Mesenchymal stem cell (in vitro differentiated cells and primary cell): ENCODE results near the gene SMG7.
A peak's percentile ranks its signal among the peaks of the same experiment; 100 is the strongest.

Experiments
- DNase-seq: peaks from one replicate; pipeline ENCODE4 v3.0.0-alpha.2; 2013
- H2AFZ ChIP-seq: one replicate; pipeline ENCODE4 v1.6.1; 2013; ENCODE audit warnings: low read depth, mild to moderate bottlenecking, control low read depth, inconsistent platforms, low read length, moderate library complexity
- H2AK5ac ChIP-seq: 2 replicates; pipeline ENCODE4 v1.6.1; 2013; ENCODE audit warnings: low read length, moderate library complexity, mild to moderate bottlenecking, inconsistent platforms; ENCODE audit not compliant: severe bottlenecking
- H2BK120ac ChIP-seq: one replicate; pipeline ENCODE4 v1.6.1; 2013; ENCODE audit warnings: low read depth, mild to moderate bottlenecking, inconsistent platforms, low read length, moderate library complexity
- H2BK12ac ChIP-seq, 2 experiments: one replicate each; pipeline ENCODE4 v1.6.1; 2013; ENCODE audit warnings: inconsistent platforms in 2 of 2, low read length in 2 of 2, mild to moderate bottlenecking in 2 of 2, moderate library complexity in 2 of 2, control low read depth in 1 of 2
- H2BK15ac ChIP-seq: one replicate; pipeline ENCODE4 v1.6.1; 2013; ENCODE audit warnings: mild to moderate bottlenecking, low read depth, inconsistent platforms; ENCODE audit not compliant: poor library complexity, severe bottlenecking
- H2BK5ac ChIP-seq: 2 replicates; pipeline ENCODE4 v1.6.1; 2013; ENCODE audit warnings: low read depth, mild to moderate bottlenecking, low read length, control low read depth, inconsistent platforms; ENCODE audit not compliant: poor library complexity, severe bottlenecking
- H3K14ac ChIP-seq, 2 experiments: one replicate each; pipeline ENCODE4 v1.6.1; 2013; ENCODE audit warnings: inconsistent platforms in 2 of 2, low read length in 2 of 2, control low read depth in 1 of 2, mild to moderate bottlenecking in 1 of 2, moderate library complexity in 1 of 2
- H3K18ac ChIP-seq, 2 experiments: one replicate each; pipeline ENCODE4 v1.6.1; 2013; ENCODE audit warnings: inconsistent platforms in 2 of 2, low read length in 2 of 2, control low read depth in 1 of 2, low read depth in 1 of 2, mild to moderate bottlenecking in 1 of 2
- H3K23ac ChIP-seq, 2 experiments: one replicate each; pipeline ENCODE4 v1.6.1; 2013; ENCODE audit warnings: inconsistent platforms in 2 of 2, low read length in 2 of 2, mild to moderate bottlenecking in 2 of 2, moderate library complexity in 2 of 2, control low read depth in 1 of 2
- H3K27ac ChIP-seq: 2 replicates; pipeline ENCODE4 v1.5.1; 2013; ENCODE audit warnings: mild to moderate bottlenecking, moderate library complexity, low read length, control low read depth, inconsistent platforms; ENCODE audit not compliant: poor library complexity, severe bottlenecking
- H3K27me3 ChIP-seq, 2 experiments: 2 replicates each; pipeline versions ENCODE4 v1.6.1 to v1.7.0; 2013; ENCODE audit warnings: low read length in 2 of 2, mild to moderate bottlenecking in 2 of 2, moderate library complexity in 2 of 2, control low read depth in 1 of 2, inconsistent platforms in 1 of 2; ENCODE audit not compliant: control insufficient read depth in 1 of 2, insufficient read depth in 1 of 2
- H3K36me3 ChIP-seq, 2 experiments: 2 replicates each; pipeline versions ENCODE4 v1.6.1 to v1.7.0; 2013; ENCODE audit warnings: low read length in 2 of 2, control low read depth in 1 of 2, inconsistent platforms in 1 of 2, low read depth in 1 of 2, mild to moderate bottlenecking in 1 of 2; ENCODE audit not compliant: insufficient read depth in 2 of 2, control insufficient read depth in 1 of 2
- H3K4ac ChIP-seq, 2 experiments: one replicate each; pipeline ENCODE4 v1.6.1; 2013; ENCODE audit warnings: inconsistent platforms in 2 of 2, low read length in 2 of 2, mild to moderate bottlenecking in 2 of 2, moderate library complexity in 2 of 2, control low read depth in 1 of 2, low read depth in 1 of 2
- H3K4me1 ChIP-seq: 2 replicates; pipeline ENCODE4 v1.6.1; 2013; ENCODE audit warnings: low read depth, low read length, control low read depth; ENCODE audit not compliant: control insufficient read depth, insufficient read depth
- H3K4me2 ChIP-seq: 2 replicates; pipeline ENCODE4 v1.6.1; 2013; ENCODE audit warnings: low read length, mild to moderate bottlenecking, inconsistent platforms; ENCODE audit not compliant: poor library complexity, severe bottlenecking
- H3K4me3 ChIP-seq, 2 experiments: 2 replicates each; pipeline versions ENCODE4 v1.5.1 to v1.7.0; 2013; ENCODE audit warnings: low read length in 2 of 2, mild to moderate bottlenecking in 2 of 2, control low read depth in 1 of 2, low read depth in 1 of 2; ENCODE audit not compliant: insufficient read depth in 1 of 2
- H3K79me1 ChIP-seq: replicated peaks from 2 replicates; pipeline ENCODE4 v1.6.1; 2013; ENCODE audit warnings: mild to moderate bottlenecking, control low read depth, low read length, inconsistent platforms; ENCODE audit not compliant: poor library complexity, severe bottlenecking
- H3K9ac ChIP-seq: 2 replicates; pipeline ENCODE4 v1.7.0; 2013; ENCODE audit warnings: mild to moderate bottlenecking, low read length, moderate library complexity
- H3K9me3 ChIP-seq: 2 replicates; pipeline ENCODE4 v1.7.0; 2013; ENCODE audit warnings: mild to moderate bottlenecking, low read length; ENCODE audit not compliant: control insufficient read depth
- H4K8ac ChIP-seq: one replicate; pipeline ENCODE4 v1.6.1; 2013; ENCODE audit warnings: inconsistent platforms, mild to moderate bottlenecking, low read length, moderate library complexity
- H4K91ac ChIP-seq: one replicate; pipeline ENCODE4 v1.6.1; 2013; ENCODE audit warnings: mild to moderate bottlenecking, low read length, inconsistent platforms
- WGBS: methylation state at CpG from one replicate; pipeline ENCODE4 v1.1.7; 2013; ENCODE audit warnings: mixed read lengths; 5-methylcytosine and 5-hydroxymethylcytosine counted together

The SMG7 gene

DNA sequence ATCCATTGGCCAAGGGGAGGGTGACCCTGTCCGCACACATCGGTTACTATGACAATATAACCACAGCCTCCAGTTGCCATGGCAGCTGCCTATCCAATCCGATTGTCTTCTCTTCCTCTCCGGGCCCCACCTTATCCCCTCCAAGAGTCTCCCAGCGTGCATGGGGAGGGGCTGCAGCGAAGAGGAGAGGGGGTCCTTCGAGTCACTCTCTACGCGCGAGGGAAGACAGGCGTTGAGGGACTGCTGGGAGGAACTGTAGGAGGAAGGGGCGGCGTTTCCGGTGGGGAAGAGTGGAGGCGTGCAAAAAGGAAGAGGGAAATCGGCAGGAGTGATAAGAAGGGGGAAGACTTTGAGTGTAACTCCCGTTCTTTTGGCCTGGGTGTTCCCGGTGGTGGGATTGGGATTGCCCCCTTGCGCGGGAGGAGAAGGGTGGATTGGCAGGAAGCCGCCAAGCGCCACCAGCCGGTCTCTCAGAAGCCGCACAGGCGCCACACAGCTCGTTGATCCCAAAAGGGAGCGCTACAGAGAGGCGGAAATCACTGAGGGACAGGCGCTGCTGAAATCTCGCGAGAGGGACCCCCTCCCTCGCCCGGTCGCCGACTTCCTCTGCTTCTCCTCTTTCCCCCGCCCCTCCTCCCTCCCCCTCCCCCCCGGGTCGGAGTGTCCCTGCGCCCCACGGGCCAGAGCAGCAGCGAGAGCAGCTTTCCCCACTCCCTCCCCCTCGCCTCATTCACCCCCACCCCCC, 384 bp upstream of the SMG7 start:
- peak overlapping the region; percentile 93 to 95 for H3K4ac ChIP-seq
- peak overlapping the region; percentile 71 to 100 for H3K18ac ChIP-seq
- peak overlapping the region; percentile 99 for H2AFZ ChIP-seq
- H3K4me3 ChIP-seq: peak overlapping the region; percentile 87 to 100
- peak; percentile 99 for DNase-seq
- peak overlapping the region; percentile 97 for H2BK5ac ChIP-seq
- H2AK5ac ChIP-seq: no peak overlapping the region
- H3K27me3 ChIP-seq: no peaks in the 10 kb centered on the region
- H3K9me3 ChIP-seq: no peaks in the 10 kb centered on the region
- H3K79me1 ChIP-seq: peaks cover 6% of the 10 kb centered on the region
- peak overlapping the region; percentile 97 for H3K27ac ChIP-seq
- H3K14ac ChIP-seq: no peak overlapping the region
- peak overlapping the region in 1 of 2 experiments; percentile 40 for H2BK12ac ChIP-seq
- H3K23ac ChIP-seq: no peak overlapping the region
- peak overlapping the region; percentile 76 for H3K4me2 ChIP-seq
- H2BK120ac ChIP-seq: peak overlapping the region; percentile 93
- peak overlapping the region; percentile 98 for H4K8ac ChIP-seq
- H3K4me1 ChIP-seq: peaks cover 4% of the 10 kb centered on the region
- peak overlapping the region; percentile 73 for H2BK15ac ChIP-seq
- WGBS: under 1% methylated on average over 30 of the region's 42 CpGs
- H3K36me3 ChIP-seq: peaks cover 0 to 4% of the 10 kb centered on the region in 2 experiments
- peak overlapping the region; percentile 96 for H4K91ac ChIP-seq
- peak overlapping the region; percentile 99 for H3K9ac ChIP-seq

DNA sequence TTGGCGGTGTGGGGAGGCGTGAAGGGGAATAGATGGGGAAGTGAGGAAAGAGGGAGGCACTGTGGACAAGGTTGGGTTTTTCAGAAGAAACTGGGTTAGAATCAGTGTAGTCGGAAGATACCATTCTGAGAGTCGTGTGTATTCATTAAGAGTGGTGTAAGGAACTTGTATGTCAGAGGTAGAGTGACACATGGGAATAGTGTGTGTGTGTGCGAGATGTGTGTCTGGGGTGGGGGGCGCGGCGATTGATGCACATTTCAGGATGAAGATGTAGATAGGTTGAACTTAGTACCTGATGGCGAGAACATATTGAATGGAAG, 878 bp downstream of the SMG7 start:
- H3K27ac ChIP-seq: no peak overlapping the region
- 32% methylated on average over 9 of the region's 9 CpGs for WGBS
- no peak overlapping the region for H2AFZ ChIP-seq
- H4K8ac ChIP-seq: peak overlapping the region; percentile 99
- peak overlapping the region; percentile 79 for H3K4me2 ChIP-seq
- H3K9ac ChIP-seq: peak overlapping the region; percentile 91
- peak overlapping the region in 1 of 2 experiments; percentile 49 for H3K23ac ChIP-seq
- H3K27me3 ChIP-seq: no peaks in the 10 kb centered on the region
- H3K36me3 ChIP-seq: peaks cover 0 to 4% of the 10 kb centered on the region in 2 experiments
- no peak overlapping the region for H4K91ac ChIP-seq
- H3K79me1 ChIP-seq: peaks cover 6% of the 10 kb centered on the region
- no peak for DNase-seq
- H2AK5ac ChIP-seq: no peak overlapping the region
- no peak overlapping the region for H2BK12ac ChIP-seq
- peak overlapping the region; percentile 90 to 100 for H3K4me3 ChIP-seq
- H2BK120ac ChIP-seq: no peak overlapping the region
- no peak overlapping the region for H2BK5ac ChIP-seq
- peak overlapping the region in 1 of 2 experiments; percentile 65 for H3K14ac ChIP-seq
- H3K4ac ChIP-seq: no peak overlapping the region
- H3K9me3 ChIP-seq: no peaks in the 10 kb centered on the region
- H3K4me1 ChIP-seq: peaks cover 4% of the 10 kb centered on the region
- H2BK15ac ChIP-seq: no peak overlapping the region
- H3K18ac ChIP-seq: peak overlapping the region in 1 of 2 experiments; percentile 22

DNA sequence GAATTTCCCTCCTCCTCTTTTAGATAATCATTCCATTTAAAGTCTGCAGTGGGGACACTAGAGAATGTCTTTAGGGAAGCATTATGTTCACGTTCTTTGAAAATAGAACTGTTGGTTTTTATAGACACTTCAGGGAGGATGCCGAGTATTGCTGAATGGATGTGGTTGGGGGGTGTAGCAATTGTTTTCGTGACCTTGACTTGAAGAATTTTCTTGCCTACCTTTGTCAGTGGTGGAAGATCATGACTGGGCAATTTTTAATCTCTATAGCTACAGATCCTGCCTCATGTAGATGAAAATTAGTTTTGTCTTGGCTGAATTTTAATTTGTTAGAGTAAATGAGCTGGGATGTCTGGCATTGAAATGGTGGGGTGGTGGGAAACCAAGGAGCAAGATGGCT, 3.8 kb downstream of the SMG7 start:
- no peak overlapping the region for H3K23ac ChIP-seq
- H3K27ac ChIP-seq: no peak overlapping the region
- H3K9me3 ChIP-seq: no peaks in the 10 kb centered on the region
- DNase-seq: no peak
- H2BK15ac ChIP-seq: no peak overlapping the region
- 95% methylated on average over 3 of the region's 3 CpGs for WGBS
- H2AK5ac ChIP-seq: no peak overlapping the region
- H3K36me3 ChIP-seq: peaks cover 0 to 4% of the 10 kb centered on the region in 2 experiments
- H4K91ac ChIP-seq: no peak overlapping the region
- no peaks in the 10 kb centered on the region for H3K27me3 ChIP-seq
- no peak overlapping the region for H2AFZ ChIP-seq
- H3K79me1 ChIP-seq: peaks cover 11% of the 10 kb centered on the region
- H2BK5ac ChIP-seq: no peak overlapping the region
- no peak overlapping the region for H3K14ac ChIP-seq
- no peak overlapping the region for H3K9ac ChIP-seq
- H3K4me1 ChIP-seq: peaks cover 2% of the 10 kb centered on the region
- H3K4me2 ChIP-seq: no peak overlapping the region
- no peak overlapping the region for H2BK12ac ChIP-seq
- no peak overlapping the region for H3K4me3 ChIP-seq
- no peak overlapping the region for H3K18ac ChIP-seq
- H4K8ac ChIP-seq: no peak overlapping the region
- no peak overlapping the region for H2BK120ac ChIP-seq
- no peak overlapping the region for H3K4ac ChIP-seq

DNA sequence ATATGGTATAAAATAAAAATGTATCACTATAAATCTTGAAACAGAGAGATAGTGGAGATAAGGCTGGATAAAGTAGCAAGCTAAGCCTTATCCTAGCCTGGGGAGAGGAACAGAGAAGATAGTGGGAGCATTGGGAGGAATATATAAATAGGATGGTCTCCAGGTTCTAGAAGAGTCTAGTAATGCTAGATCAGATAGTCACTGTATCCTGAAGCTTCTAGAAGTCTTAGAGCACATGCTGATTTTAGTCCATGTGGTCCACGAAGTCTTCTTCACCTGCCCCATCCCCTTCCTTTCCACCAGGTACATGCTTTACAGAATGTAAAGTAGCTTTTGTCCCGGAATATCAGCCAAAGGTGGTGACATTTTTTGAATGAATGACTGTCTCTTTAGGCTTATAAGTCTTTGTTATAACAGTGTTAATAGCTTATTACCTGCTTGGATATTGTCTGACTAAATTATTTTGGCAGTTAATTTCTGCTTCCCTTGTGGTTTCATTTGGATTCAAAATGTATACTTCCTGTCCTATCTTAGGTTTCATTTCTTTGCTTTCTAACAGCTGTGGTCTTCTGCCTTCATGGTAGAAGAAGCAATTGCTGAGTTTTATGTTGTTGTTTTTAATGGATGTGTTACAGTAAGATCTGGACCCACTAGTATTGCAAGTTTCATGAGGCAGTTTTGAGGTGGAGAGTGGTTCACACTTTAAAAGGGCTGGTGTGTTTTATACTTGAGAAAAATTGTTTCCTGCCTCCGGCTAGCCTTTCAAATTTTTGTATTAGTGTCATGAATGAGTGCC, 5.9 kb downstream of the SMG7 start:
- H2AK5ac ChIP-seq: no peak overlapping the region
- no peaks in the 10 kb centered on the region for H3K9me3 ChIP-seq
- no peak overlapping the region for H3K4me2 ChIP-seq
- no peak overlapping the region for H3K14ac ChIP-seq
- no peak overlapping the region for H3K4me3 ChIP-seq
- H3K18ac ChIP-seq: no peak overlapping the region
- H3K27ac ChIP-seq: no peak overlapping the region
- no peak overlapping the region for H2AFZ ChIP-seq
- H2BK12ac ChIP-seq: no peak overlapping the region
- no peak overlapping the region for H3K9ac ChIP-seq
- H3K4ac ChIP-seq: no peak overlapping the region
- no peak overlapping the region for H4K8ac ChIP-seq
- no peak overlapping the region for H4K91ac ChIP-seq
- H2BK15ac ChIP-seq: no peak overlapping the region
- peaks cover 1% of the 10 kb centered on the region for H3K4me1 ChIP-seq
- no peak overlapping the region for H2BK120ac ChIP-seq
- no peak overlapping the region for H3K23ac ChIP-seq
- peaks cover 0 to 4% of the 10 kb centered on the region in 2 experiments for H3K36me3 ChIP-seq
- WGBS: 100% methylated on average over 1 of the region's 3 CpGs
- no peaks in the 10 kb centered on the region for H3K27me3 ChIP-seq
- no peak overlapping the region for H2BK5ac ChIP-seq
- peaks cover 11% of the 10 kb centered on the region for H3K79me1 ChIP-seq
- DNase-seq: no peak
